ENCODE measurements around the gene DIS3L2.

The DIS3L2 gene, protein sequence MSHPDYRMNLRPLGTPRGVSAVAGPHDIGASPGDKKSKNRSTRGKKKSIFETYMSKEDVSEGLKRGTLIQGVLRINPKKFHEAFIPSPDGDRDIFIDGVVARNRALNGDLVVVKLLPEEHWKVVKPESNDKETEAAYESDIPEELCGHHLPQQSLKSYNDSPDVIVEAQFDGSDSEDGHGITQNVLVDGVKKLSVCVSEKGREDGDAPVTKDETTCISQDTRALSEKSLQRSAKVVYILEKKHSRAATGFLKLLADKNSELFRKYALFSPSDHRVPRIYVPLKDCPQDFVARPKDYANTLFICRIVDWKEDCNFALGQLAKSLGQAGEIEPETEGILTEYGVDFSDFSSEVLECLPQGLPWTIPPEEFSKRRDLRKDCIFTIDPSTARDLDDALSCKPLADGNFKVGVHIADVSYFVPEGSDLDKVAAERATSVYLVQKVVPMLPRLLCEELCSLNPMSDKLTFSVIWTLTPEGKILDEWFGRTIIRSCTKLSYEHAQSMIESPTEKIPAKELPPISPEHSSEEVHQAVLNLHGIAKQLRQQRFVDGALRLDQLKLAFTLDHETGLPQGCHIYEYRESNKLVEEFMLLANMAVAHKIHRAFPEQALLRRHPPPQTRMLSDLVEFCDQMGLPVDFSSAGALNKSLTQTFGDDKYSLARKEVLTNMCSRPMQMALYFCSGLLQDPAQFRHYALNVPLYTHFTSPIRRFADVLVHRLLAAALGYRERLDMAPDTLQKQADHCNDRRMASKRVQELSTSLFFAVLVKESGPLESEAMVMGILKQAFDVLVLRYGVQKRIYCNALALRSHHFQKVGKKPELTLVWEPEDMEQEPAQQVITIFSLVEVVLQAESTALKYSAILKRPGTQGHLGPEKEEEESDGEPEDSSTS

DNA sequence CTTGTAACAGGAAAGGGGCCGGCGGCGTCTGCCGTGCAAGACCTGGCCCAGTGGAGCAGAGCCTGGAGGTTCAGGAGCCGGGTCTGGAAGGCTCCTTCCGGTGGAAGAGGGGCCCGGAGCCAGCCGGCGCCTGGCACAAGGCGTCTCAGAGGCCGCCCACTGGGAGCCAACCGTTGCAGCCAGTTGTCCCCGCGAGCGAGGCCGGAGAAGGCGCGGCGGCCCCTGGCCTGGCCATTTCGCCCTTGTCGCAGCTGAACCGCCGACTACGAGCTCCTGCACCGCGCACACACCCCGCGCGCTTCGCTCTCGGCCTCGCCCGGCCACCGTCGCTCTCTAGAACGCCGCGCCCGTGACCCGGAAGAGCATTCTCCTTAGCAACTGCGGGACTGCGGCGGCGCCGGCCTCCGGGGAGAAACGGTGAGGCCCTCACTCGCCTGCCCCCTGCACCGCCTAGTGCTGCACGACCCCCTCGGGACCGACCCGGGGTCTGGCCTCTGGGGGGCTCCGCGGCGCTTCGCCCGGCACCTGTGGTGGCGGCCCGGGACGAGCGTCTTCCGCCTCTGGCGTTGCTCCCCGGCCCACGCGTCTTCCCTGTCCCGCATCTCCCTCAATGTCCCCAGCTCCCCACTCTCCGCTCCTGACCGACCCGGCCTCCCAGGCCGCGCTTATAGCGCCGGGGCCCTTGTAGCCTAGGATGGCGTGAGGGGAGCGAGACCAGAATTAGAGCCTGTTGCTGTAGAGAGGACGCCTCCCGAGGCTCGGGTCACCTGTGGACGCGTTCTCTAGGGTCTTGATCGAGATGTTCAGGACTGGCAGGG, at the start of gene DIS3L2:
Gene DIS3L2, plus strand, starts transcription at position 365 of the 818 bp plus-strand sequence. CDS start 53,215 bp downstream, outside the sequence.
- peak; percentile 87 for DNase-seq

DNA sequence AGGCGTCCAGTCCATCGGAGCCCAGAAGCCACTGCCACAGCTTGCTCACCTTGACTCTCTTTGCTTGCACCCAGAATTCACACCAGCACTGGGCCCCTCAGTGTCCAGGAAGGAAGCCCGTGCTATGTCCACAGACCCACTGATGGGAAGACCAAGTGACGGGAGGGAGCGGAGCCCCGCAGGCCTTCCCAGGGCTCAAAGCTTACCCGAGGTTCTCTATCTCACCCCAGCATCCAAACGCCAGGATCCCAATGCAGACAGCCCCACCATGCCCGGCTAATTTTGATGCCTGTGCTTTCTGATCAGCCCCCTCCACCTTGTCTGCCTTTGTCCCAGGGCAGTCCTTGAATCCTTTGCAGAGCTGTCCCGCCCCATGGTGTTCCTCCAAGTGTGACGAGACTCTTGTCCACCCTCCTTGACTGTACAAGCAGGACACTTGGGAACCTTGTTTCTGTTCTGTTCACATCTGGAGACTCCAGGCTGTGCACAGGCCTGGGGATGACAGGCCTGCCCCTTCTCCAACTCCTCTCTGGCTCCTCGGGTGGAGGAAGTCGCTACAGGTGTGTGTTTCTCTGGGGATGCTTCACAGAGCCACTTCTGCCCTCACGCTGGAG, 47.3 kb upstream of the DIS3L2 start:
- no peak for DNase-seq

DNA sequence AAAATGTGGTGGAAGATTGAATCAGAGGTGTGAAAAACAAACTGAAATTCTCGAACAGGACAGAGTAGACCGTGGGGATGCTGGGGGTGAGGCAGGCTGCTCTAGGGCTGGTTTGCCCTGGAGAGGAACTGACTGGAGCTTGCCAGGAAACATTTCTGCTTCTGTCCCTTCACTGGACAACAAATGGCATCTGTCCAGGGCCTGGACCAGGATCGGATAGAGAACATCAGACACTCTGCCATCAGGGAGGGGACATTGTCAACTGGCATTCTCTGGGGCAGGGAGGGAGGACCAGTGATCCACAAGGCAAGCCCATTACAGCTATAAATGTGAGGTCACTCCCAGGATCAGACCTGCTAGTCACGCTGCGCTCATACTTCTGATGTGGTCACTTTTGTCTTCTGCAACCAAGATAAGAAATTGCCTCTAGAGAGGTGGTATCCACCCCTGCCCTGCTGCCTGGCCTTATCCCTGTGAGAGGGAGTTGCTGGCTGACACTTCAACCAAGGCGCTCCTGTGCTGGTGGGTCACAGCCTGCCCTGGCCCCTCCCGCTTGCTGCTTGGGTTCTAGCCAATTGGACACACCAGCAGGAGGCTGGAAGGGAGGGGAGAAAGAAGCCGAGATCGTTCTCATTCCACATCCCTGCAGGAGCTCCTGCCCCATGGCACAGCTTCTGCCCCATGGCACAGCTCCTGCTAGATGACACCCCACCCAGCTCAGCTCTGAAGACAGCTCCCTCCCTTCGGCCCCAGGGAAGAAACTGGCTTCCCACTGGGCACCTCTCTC, 44.0 kb upstream of the DIS3L2 start:
- DNase-seq, result peak; percentile 86

DNA sequence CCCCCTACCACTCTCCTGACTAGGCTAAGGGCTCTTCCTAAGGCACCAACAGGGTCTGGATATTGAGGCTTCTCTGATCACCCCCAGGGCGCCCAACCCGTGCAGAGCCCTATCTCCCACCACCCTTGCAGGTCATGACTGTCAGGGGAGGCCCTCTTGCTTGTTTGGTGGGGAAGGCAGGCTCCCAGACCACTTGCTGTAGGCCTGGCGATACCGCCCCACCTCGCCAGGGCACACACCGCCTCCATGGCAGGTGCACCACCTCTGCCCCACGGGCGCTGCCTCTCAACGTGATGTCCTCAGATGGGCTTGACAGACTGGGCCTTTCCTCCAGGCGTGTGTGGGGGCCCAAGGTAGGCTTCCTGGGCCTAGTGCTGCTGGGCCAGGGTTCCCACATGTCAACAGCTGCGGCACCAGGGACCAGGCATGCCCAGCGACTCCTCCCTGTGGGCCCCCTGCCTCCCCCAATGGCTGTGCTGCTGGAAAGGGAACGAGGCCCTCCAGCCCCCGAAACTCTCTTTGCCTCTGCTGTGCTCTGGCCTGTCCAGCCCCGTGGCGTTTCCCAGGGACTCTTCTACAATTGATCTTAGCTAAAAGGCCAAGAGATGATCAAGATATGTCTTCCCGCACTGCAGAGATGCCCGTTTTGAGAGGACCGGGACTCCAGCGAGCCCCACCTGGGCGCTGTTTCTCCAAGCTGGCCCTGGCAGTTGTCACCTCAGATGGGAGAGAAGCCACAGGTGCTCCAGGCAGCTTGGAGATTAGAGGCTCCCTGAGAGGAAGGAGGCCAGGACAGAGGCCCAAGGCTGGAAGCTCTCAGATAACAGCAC, 42.8 kb upstream of the DIS3L2 start:
- no peak for DNase-seq

DNA sequence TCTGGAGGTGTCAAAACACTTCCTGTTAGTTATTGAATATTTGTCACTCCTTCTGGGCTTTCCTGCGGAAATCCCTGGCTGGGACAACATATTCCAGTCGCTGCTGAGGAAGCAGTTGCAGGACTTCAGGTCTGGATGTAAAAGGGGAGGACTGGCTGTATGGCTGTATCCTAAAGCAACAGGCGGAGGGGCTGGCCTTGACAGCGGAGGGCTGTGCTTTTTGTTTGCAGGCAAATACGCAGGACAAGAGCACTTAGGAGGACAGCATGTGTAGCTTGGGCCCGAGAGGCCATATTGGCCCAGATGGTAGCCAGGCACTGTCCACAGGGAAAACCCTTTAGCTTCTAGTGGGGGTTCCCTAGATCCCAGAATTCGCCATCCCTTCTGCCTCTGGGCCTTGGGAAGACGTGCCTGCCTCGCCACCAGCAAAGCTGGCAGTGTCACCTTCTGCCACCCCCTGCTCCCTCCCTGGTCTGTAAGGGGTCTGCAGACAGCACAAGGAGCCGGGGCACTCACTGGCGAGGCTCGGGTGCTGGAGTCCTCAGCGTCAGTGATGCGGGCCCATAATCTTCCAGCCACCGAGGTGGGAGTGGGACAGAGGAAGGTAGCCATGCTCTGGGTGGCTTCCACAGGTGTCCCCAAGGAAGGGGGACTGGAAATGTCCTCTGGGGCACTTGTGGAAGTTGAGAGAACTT, 42.0 kb upstream of the DIS3L2 start:
- no peak for DNase-seq

DNA sequence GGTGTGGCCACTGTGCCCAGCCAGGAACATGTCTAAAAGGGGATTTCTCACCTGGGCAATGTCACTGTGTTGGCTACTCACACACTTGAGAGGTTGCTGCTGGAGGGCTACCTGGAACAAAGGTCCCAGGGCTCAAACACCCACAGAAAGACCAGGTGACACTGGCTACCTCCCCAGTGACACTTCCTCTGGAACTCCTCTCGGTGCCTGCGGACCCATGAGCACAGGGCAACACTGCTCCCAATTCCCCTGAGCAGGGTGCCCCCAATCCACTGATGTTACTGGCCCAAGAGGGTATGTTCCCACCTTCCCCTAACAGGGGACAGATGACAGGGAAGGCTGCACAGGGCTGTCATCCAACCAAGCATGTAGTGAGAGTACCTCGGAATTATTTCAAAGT, 41.1 kb upstream of the DIS3L2 start:
- no peak for DNase-seq

DNA sequence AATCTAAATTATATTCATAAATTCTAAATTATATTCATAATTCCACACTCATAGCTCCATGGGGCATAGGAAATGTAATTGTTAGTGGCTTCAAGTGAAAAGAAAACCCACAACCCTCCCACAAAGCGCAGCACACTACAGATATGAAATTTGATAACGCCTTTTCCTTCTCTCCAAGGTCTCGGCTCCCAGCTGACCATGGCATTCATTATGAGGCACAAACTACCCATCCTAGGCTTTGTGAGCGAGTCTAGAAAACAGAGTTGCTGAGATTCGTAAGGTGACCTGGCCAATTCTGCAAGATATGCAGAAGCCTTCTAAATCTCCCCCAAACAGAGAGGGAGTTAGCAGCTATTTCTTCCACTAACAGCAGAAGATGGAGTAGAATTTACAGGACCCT, 40.7 kb upstream of the DIS3L2 start:
- DNase-seq, result peak; percentile 7

DNA sequence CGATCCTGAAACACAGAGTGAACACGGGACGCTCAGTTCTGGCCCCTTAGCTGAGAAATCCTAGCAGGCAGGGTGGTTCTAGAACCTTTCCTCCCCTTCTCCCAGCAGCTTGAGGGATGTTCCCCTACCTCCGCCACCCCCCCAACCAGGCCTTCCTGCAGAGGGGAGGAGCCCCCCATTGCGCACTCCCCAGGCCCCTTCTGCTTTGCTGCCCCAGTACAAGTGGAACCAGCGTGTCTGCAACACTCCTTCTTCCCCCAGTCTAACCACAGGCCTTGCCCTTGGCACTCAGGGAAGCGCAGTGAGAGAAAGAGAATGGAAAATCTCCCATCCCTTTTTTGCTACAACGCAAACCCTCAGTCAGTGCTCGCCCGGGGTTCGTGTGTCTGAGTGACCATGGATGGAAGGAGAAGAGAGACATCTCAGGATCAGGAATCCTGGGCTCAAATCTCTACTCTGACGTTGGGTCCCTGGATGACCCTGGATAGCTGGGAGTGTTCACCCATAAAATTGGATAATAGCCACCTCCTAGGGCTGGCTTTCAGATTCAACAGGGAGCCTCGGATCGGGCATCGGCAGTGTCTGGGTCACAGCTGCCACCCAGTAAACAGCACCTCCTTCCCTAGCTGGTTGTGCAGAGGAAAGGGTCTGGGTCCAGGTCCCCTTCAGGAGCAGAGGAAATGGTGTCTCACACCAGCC, 39.1 kb upstream of the DIS3L2 start:
- DNase-seq, result no peak

DNA sequence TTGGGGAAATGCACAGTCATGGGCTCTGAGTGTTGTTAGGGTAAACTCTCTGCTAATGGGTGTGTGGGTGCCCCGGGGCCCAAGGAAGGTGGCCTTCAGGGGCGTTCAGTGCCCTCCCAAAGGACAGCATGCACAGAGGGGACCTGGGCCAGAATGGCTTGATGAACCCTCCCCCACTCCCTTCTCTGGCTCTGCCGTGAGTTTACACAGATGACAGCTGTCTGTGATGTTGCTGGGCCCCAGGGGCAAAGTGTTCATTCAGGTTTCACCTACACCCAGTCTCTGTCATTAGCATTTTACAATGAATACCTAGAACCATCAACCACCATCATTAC, 38.5 kb upstream of the DIS3L2 start:
- no peak for DNase-seq

DNA sequence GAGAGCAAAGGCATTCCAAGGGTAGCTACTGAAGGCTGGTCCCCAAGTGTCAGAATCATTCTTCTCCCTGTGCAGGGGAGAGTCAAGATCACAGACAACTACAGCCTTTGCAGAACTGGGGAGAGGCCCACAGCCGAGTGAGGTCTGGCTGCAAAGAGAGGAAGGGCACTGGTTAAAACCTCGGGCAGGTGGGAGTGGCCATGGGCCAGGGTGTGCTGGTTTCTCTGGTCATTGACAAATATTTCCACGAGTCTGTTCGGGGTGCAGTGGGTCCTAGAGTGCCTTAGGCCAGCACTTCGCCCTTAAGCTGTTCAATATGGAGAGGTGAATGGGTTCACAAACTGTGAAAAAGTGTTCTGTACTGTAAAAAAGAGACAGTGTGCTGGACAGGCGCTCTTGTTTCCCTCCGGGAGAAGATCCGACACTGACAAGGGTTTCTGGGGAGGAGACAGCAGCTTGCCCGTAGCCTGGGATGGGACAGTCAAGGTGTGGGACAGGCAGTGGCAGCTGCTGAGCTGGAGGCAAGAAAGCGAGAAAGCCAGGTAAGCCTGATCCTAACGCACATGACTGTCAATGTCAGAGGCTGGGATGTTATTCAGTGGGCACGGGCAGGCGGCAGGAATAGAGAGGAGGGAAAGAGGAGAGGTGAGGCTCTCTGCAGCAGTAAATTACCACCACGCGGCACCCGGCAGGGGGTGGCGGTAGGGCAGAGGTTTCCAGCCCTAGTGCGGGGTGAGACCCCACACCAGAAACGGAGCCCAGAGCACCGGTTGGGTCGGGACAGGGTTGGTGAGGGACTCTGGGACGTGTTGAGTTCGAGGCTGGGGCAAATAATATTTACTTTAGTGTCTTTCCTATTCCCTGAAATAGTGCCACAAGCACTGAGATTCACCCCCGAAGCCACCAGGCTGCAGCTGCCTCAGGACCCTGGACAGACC, 37.3 kb upstream of the DIS3L2 start:
- DNase-seq, result no peak

DNA sequence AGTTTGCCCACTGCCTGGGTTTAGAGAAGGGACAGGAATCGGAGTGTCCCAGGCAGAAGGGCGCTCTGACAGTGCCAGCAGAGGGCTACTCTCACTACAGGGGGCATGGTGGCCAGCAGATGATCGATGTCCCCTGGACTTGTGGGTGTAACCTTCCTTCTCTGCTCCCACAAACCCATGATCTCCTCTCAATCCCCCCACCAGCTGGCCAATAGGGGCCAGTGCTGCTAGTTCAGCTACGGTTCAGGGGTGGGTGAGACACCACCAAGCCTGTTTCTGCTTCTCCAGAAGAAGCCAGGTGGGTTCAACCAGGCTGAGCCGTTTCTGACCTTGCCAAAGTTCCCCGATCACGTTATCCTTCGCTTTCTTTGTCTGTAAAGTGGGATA, 36.6 kb upstream of the DIS3L2 start:
- DNase-seq, result no peak

DNA sequence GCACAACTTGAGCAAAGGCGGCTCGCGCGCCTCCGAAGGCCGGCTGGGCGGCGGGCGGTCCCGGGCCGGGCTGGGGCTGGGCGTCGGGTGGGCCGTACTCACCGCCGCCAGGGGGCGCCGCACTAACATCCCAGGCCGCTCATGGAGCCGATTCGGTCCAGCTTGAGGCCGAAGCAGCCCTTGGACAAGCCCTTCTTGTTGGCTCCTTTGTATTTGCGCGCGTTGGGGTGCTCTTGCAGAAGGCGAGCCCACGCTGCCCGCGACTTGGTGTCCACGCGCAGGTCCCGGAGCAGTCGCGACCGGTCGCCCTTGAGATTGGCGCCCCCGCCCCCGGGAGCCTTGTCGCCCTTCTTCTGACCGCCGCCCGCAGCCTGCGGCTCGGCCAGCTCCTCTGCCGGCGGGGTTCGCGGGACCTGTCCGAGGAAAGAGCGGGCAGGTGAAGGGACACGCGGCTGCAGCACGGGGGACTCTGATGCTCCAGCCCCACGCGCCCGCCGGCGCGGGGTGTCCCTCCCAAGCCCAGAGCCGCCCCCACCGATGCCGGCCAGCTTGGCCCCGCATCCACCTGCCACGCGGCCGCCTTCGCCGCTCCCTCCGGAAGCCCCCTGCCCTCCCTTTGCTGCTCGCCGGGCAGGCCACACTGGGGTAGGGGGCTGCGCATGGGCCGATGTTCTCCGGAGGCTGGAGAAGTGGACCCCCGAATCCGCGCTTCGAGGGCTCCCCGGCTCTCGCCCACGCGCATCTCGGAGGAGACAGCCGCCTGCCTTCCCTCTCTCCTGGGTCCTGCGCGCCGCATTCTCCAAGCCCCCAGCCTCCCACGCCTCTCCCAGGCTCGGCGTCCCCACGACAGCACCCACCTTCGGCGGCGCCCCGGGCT, 36.0 kb upstream of the DIS3L2 start:
- DNase-seq, result peak; percentile 84

DNA sequence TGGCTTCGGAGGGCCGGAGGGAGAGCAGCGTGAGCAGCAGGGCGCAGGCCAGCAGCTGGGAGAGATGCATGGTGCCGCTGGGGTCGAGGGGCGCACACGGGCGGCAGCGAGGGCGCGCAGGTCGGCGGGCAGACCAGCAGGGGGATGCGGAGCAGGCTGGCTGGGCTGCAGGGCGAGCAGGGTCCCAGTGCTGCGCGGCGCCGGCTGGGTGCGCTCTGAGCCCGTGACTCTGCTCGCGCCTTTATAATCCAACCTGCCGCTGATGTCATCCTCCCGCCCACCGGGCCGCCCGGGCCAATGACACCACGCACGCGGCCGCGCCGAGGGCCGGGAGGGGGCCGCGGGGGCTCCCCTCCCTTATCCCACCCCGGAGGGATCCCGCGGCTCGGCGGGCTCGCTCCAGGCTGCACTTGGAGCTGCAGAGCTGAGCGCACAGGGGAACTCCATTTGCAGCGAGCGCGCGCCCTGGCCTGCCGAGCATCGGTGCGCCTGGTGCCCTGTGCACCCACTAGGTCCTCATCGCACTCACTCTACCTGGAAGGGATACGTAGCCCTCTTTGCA, 35.3 kb upstream of the DIS3L2 start, which contains the start of gene NPPC:
Gene NPPC, minus strand, starts transcription at position 217 of the 562 bp plus-strand sequence. Its CDS starts 147 bp downstream, at position 70.
- DNase-seq, result peak; percentile 40

DNA sequence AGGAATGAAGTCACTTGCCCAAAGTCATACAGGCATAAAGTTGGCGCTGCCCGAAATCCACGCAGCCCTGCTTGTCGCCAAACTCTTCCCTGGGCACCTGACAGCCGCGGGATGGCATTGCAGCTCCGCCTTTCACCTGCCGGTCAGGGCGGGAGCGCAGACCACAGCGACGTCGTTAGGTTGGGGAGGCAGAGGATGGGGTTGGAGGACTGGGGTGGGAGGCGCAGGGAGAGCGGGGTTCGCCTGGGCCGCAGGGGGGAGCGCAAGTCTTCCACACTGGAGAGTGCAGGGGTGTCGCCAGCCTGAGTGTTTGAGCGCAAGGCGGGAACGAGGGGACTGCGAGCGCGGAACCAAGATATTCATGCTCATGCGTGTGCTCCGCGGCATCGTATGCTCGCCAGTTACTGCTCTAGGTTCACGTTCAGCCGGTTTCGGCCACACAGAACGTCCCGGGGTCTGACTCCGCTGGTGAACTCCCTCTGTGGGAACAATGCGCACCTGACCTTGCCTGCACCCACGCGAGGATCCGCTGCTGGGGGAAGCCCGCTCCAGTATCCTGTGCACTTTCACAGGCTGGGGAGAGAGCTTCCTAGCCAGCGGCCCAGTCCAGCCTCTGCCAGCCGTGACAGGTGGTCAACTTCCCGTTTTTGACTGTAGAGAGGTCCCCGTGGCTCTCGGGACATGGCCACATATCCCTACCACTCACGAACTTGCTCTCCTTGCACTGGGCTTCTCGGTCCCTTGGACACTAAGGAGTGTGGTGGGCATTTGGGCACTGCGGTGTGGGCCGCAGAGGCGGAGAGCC, 34.5 kb upstream of the DIS3L2 start:
- peak; percentile 29 for DNase-seq

DNA sequence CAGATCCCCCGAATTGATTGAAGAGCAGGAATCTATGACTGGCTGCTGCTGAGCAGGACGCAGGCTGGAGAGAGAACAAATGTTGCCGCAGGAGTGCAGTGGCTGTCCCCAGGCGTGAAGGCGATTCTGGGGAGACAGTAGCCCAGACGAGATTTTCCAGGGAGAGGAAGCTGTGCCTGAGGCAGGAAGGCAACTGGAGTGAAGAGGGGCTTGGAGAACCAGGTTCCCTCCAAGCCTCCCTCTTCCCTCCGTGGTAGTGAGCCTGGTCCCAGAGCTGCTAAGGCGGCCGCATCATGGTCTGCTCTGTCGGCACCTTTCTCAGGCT, 34.0 kb upstream of the DIS3L2 start:
- DNase-seq, result no peak

DNA sequence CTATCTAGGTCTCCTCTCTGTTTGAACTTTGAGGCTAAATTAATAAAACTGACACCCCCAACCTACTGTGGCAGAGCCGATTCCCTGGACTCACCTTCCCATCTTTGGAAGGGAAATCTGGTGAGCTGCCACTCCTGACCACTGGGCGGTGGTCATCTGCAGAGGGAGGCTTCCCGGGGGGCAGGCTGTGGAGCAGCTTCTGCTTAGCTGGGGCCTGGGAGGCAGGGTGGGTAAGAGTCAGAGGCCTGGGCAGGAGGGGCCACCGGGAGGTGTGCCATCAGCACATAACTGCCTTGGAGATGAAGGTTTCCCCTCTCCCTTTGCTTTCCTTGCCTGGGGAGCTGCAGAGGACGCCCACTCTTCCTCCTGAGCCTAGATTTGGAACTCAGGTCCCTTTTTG, 33.0 kb upstream of the DIS3L2 start:
- DNase-seq, result no peak
